Heart left ventricle (tissue), 13 donors: ENCODE measurements around the gene NPHP4.

ENCODE experiments used
- POLR2A ChIP-seq, 2 donors: fragments of 450-650 bp; IDR thresholded peaks; one replicate each; pipeline ENCODE4 v1.6.1; 2017; ENCODE audit warnings: antibody characterized with exemption in 2 of 2, mild to moderate bottlenecking in 2 of 2, moderate library complexity in 2 of 2
- TF ChIP-seq, protein P1 (sequence below), 12 donors: fragments of 200-600 bp; sonication (generic) in 4 of 12; IDR thresholded peaks; one replicate each; pipeline versions ENCODE4 v1.5.0 to v1.8.0; 2018 to 2022; ENCODE audit warnings: antibody characterized with exemption in 12 of 12, mild to moderate bottlenecking in 5 of 12
- donor health status: ischemic (EF 13 %, LVEDD 7.1; RV severe dilation, severe dysfunction).
- donor health status: DM: no; HTN: yes; CAD: no.
- donor health status: DM: no; HTN: no; CAD: no.
- donor health status: ischemic (EF 25% LVEDD 6.9; RV normal size, moderate dysfunction).
- donor health status: ischemic (EF 25% LVEDD 5.7; RV mildly dilated, moderate dysfunction).
- donor health status: ischemic (EF 35%, LVEDD 5.7; RV mildly dilated, moderate dysfunction).
- donor health status: nonischemic (EF 11% LVEDD 7.7; RV severe dilation, severe dysfunction).
- donor health status: DM: yes; HTN: yes; CAD: no.
- donor health status: PGD.
- donor health status: ischemic (EF 29% LVEDD 5.4; RV normal size, mild dysfunction).
- donor health status: nonischemic (EF 23%, LVEDD 6.1; RV moderate dilation, normal function).

DNA sequence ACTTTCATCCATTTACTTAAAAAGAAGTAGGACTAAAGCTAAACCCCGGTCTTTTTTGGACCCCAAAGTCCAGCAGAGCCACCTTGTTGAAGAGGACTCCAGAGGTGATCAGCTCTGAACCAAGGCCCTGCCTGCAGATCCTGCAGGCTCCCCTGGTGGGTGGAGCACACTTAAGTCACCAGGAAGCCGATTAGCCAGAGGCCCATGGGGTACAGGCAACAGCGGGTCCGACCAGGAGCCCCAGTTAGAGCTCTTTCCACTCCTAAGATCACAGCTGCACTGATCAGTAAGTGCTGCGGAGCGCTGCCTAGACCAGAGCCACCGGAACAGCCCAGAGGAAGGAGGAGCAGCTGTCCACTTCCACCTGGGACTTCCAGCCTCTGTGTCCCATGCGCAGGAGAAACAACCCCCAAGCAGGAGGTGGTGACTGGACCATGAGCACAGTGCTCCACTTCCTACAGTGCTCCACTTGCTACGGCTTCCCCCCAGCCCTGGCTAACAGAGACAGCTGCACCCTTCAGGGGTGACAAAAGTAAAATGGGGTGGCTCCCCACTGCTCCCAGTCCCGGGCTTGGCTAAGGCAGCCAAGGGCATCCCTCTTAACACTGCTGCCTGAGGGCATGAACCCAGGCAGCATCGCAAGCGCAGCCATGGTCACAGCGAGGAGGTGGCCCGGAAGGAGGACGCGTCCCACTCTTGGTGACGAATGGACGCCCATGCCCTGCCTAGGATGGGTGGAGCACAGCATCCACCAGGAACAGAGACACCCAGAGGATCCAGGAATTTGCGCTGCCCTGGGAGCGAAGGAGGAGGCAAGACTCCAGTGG, 58.0 kb downstream of the NPHP4 start:
- TF ChIP-seq, protein P1, sequence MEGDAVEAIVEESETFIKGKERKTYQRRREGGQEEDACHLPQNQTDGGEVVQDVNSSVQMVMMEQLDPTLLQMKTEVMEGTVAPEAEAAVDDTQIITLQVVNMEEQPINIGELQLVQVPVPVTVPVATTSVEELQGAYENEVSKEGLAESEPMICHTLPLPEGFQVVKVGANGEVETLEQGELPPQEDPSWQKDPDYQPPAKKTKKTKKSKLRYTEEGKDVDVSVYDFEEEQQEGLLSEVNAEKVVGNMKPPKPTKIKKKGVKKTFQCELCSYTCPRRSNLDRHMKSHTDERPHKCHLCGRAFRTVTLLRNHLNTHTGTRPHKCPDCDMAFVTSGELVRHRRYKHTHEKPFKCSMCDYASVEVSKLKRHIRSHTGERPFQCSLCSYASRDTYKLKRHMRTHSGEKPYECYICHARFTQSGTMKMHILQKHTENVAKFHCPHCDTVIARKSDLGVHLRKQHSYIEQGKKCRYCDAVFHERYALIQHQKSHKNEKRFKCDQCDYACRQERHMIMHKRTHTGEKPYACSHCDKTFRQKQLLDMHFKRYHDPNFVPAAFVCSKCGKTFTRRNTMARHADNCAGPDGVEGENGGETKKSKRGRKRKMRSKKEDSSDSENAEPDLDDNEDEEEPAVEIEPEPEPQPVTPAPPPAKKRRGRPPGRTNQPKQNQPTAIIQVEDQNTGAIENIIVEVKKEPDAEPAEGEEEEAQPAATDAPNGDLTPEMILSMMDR (IDR thresholded peaks at IDR 0.05) = no peak
- TF ChIP-seq POLR2A (IDR thresholded peaks at IDR 0.05) = no peak
